HEK293 (cell line): ENCODE results near the gene ZNF33A.
"Not testable (repeated sequence)": the region's sequence is repeated elsewhere in the genome, so short reads cannot be mapped to it uniquely, and the experiment has no call there.

Experiments
- GLI4 ChIP-seq: fragments of 450-650 bp; formaldehyde crosslinking; IDR thresholded peaks from 2 replicates; pipeline ENCODE4 v1.5.1; 2016; ENCODE audit warnings: missing biosample characterization, missing genetic modification characterization
- ZNF10 ChIP-seq: fragments of 450-650 bp; formaldehyde crosslinking; IDR thresholded peaks from 2 replicates; pipeline ENCODE4 v1.5.1; 2017; ENCODE audit warnings: missing biosample characterization, missing genetic modification characterization
- ZNF404 ChIP-seq: fragments of 450-650 bp; formaldehyde crosslinking; IDR thresholded peaks from 2 replicates; pipeline ENCODE4 v1.5.1; 2017; ENCODE audit warnings: missing biosample characterization, missing genetic modification characterization
- ZNF548 ChIP-seq: fragments of 450-650 bp; formaldehyde crosslinking; IDR thresholded peaks from 2 replicates; pipeline ENCODE4 v1.5.1; 2016; ENCODE audit warnings: missing biosample characterization, missing genetic modification characterization
- TF ChIP-seq, protein P1 (sequence below): fragments of 450-650 bp; formaldehyde crosslinking; IDR thresholded peaks from 2 replicates; pipeline ENCODE4 v1.5.1; 2016; ENCODE audit warnings: missing biosample characterization, missing genetic modification characterization, borderline replicate concordance
- TF ChIP-seq, protein P2 (sequence below): fragments of 450-650 bp; formaldehyde crosslinking; IDR thresholded peaks from 2 replicates; pipeline ENCODE4 v1.5.1; 2016; ENCODE audit warnings: missing biosample characterization, missing genetic modification characterization

DNA sequence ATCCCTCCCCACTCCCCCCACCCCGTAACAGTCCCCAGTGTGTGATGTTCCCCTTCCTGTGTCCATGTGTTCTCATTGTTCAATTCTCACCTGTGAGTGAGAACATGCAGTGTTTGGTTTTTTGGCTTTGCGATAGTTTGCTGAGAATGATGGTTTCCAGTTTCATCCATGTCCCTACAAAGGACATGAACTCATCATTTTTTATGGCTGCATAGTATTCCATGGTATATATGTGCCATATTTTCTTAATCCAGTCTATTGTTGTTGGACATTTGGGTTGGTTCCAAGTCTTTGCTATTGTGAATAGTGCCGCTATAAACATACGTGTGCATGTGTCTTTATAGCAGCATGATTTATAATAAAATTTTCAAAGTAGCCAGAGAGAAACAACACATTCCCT is 8.6 kb downstream of the ZNF33A start:
- TF ChIP-seq GLI4 (tag by site-specific recombination); ZNF404 (tag by site-specific recombination); ZNF10; ZNF548 (tag by site-specific recombination): not testable (repeated sequence)
- TF ChIP-seq, protein P1, sequence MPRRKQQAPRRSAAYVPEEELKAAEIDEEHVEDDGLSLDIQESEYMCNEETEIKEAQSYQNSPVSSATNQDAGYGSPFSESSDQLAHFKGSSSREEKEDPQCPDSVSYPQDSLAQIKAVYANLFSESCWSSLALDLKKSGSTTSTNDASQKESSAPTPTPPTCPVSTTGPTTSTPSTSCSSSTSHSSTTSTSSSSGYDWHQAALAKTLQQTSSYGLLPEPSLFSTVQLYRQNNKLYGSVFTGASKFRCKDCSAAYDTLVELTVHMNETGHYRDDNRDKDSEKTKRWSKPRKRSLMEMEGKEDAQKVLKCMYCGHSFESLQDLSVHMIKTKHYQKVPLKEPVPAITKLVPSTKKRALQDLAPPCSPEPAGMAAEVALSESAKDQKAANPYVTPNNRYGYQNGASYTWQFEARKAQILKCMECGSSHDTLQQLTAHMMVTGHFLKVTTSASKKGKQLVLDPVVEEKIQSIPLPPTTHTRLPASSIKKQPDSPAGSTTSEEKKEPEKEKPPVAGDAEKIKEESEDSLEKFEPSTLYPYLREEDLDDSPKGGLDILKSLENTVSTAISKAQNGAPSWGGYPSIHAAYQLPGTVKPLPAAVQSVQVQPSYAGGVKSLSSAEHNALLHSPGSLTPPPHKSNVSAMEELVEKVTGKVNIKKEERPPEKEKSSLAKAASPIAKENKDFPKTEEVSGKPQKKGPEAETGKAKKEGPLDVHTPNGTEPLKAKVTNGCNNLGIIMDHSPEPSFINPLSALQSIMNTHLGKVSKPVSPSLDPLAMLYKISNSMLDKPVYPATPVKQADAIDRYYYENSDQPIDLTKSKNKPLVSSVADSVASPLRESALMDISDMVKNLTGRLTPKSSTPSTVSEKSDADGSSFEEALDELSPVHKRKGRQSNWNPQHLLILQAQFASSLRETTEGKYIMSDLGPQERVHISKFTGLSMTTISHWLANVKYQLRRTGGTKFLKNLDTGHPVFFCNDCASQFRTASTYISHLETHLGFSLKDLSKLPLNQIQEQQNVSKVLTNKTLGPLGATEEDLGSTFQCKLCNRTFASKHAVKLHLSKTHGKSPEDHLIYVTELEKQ, result not testable (repeated sequence)
- TF ChIP-seq, protein P2, sequence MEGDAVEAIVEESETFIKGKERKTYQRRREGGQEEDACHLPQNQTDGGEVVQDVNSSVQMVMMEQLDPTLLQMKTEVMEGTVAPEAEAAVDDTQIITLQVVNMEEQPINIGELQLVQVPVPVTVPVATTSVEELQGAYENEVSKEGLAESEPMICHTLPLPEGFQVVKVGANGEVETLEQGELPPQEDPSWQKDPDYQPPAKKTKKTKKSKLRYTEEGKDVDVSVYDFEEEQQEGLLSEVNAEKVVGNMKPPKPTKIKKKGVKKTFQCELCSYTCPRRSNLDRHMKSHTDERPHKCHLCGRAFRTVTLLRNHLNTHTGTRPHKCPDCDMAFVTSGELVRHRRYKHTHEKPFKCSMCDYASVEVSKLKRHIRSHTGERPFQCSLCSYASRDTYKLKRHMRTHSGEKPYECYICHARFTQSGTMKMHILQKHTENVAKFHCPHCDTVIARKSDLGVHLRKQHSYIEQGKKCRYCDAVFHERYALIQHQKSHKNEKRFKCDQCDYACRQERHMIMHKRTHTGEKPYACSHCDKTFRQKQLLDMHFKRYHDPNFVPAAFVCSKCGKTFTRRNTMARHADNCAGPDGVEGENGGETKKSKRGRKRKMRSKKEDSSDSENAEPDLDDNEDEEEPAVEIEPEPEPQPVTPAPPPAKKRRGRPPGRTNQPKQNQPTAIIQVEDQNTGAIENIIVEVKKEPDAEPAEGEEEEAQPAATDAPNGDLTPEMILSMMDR (tag by site-specific recombination), result not testable (repeated sequence)
